WTC11 (cell line): Measurements from ENCODE around the gene MXRA8.

ENCODE experiments used
- CREB1 ChIP-seq: sonication (generic); formaldehyde crosslinking; IDR thresholded peaks from 2 replicates; pipeline ENCODE4 v1.8.0; 2023; ENCODE audit warnings: mild to moderate bottlenecking, missing genetic modification reagents
- CTCF ChIP-seq: fragments of 200-600 bp; IDR thresholded peaks from 2 replicates; pipeline ENCODE4 v1.8.0; 2022; ENCODE audit warnings: antibody characterized with exemption
- FOXK1 ChIP-seq: sonication (generic); formaldehyde crosslinking; IDR thresholded peaks from 2 replicates; pipeline ENCODE4 v1.8.0; 2022; ENCODE audit warnings: mild to moderate bottlenecking, moderate library complexity, missing genetic modification reagents
- KAT7 ChIP-seq: sonication (generic); formaldehyde crosslinking; IDR thresholded peaks from 2 replicates; pipeline ENCODE4 v1.8.1; 2023; ENCODE audit warnings: missing genetic modification reagents, mild to moderate bottlenecking, borderline replicate concordance
- NFATC4 ChIP-seq: fragments of 250-450 bp; sonication (Bioruptor Pico); IDR thresholded peaks from 2 replicates; pipeline ENCODE4 v1.9.0; 2021; ENCODE audit warnings: mild to moderate bottlenecking
- NR1H2 ChIP-seq: sonication (generic); formaldehyde crosslinking; IDR thresholded peaks from 2 replicates; pipeline ENCODE4 v1.9.0; 2021; ENCODE audit warnings: mild to moderate bottlenecking, moderate library complexity, missing genetic modification reagents
- TEAD4 ChIP-seq: sonication (generic); formaldehyde crosslinking; IDR thresholded peaks from 2 replicates; pipeline ENCODE4 v1.8.0; 2022; ENCODE audit warnings: mild to moderate bottlenecking, missing genetic modification reagents
- TP53 ChIP-seq: sonication (generic); formaldehyde crosslinking; IDR thresholded peaks from 2 replicates; pipeline ENCODE4 v1.8.1; 2023; ENCODE audit warnings: mild to moderate bottlenecking, missing genetic modification reagents
- ZNF138 ChIP-seq: sonication (generic); formaldehyde crosslinking; conservative IDR thresholded peaks from 2 replicates; pipeline ENCODE4 v1.8.1; 2022; ENCODE audit warnings: mild to moderate bottlenecking, moderate library complexity, missing genetic modification reagents
- ZSCAN18 ChIP-seq: fragments of 250-450 bp; sonication (Bioruptor Pico); IDR thresholded peaks from 2 replicates; pipeline ENCODE4 v2.1.2; 2022; ENCODE audit warnings: mild to moderate bottlenecking, moderate library complexity
- TF ChIP-seq, protein P1 (sequence below): sonication (generic); formaldehyde crosslinking; IDR thresholded peaks from 2 replicates; pipeline ENCODE4 v1.8.1; 2023; ENCODE audit warnings: mild to moderate bottlenecking, missing genetic modification reagents
- TF ChIP-seq, protein P2 (sequence below): sonication (generic); formaldehyde crosslinking; IDR thresholded peaks from 2 replicates; pipeline ENCODE4 v1.8.0; 2022; ENCODE audit warnings: mild to moderate bottlenecking, missing genetic modification reagents
- TF ChIP-seq, protein P3 (sequence below): sonication (generic); formaldehyde crosslinking; IDR thresholded peaks from 2 replicates; pipeline ENCODE4 v1.8.1; 2022; ENCODE audit warnings: low read depth, missing genetic modification reagents, borderline replicate concordance

DNA sequence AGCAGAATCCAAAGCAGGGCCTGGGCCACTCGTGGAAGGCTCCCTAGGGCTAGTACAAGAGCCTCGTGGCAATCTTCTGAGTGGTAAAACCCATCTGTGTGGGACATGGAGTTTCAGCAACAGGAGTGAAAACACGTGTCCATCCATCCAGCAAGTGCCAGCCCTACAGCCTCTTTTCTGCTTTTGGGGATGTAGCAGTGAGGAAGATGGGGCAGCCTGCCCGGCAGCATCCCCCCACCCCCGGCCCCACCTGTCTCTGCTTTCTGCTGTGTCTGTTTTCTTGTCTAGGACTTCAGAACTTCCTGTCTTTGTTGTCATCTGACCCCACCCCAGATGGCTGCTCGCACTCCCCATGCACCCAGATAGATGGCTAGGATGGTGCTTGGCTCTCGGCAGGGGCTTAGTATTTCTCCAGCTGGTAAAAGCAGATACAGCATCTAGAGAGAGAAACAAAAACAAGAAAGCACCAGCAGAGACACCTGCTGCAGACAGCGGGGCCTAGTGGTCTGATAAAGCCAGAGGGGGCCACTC is 32.2 kb downstream of the MXRA8 start:
- TF ChIP-seq TP53 (CRISPR knock-in tag) (no peak), FOXK1 (no peak), CTCF (no peak), CREB1 (CRISPR knock-in tag) (no peak), TEAD4 (CRISPR knock-in tag) (no peak), ZSCAN18 (CRISPR knock-in tag) (no peak), KAT7 (CRISPR knock-in tag) (no peak), NFATC4 (CRISPR knock-in tag) (no peak), ZNF138 (CRISPR knock-in tag) (no peak), NR1H2 (no peak)
- TF ChIP-seq, protein P1, sequence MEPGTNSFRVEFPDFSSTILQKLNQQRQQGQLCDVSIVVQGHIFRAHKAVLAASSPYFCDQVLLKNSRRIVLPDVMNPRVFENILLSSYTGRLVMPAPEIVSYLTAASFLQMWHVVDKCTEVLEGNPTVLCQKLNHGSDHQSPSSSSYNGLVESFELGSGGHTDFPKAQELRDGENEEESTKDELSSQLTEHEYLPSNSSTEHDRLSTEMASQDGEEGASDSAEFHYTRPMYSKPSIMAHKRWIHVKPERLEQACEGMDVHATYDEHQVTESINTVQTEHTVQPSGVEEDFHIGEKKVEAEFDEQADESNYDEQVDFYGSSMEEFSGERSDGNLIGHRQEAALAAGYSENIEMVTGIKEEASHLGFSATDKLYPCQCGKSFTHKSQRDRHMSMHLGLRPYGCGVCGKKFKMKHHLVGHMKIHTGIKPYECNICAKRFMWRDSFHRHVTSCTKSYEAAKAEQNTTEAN (CRISPR knock-in tag) = no peak
- TF ChIP-seq, protein P2, sequence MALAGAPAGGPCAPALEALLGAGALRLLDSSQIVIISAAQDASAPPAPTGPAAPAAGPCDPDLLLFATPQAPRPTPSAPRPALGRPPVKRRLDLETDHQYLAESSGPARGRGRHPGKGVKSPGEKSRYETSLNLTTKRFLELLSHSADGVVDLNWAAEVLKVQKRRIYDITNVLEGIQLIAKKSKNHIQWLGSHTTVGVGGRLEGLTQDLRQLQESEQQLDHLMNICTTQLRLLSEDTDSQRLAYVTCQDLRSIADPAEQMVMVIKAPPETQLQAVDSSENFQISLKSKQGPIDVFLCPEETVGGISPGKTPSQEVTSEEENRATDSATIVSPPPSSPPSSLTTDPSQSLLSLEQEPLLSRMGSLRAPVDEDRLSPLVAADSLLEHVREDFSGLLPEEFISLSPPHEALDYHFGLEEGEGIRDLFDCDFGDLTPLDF (CRISPR knock-in tag) = no peak
- TF ChIP-seq, protein P3, sequence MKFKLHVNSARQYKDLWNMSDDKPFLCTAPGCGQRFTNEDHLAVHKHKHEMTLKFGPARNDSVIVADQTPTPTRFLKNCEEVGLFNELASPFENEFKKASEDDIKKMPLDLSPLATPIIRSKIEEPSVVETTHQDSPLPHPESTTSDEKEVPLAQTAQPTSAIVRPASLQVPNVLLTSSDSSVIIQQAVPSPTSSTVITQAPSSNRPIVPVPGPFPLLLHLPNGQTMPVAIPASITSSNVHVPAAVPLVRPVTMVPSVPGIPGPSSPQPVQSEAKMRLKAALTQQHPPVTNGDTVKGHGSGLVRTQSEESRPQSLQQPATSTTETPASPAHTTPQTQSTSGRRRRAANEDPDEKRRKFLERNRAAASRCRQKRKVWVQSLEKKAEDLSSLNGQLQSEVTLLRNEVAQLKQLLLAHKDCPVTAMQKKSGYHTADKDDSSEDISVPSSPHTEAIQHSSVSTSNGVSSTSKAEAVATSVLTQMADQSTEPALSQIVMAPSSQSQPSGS = no peak
